Urinary bladder (tissue), 4 donors: Measurements from ENCODE around the gene PXDN. TPM values are rescaled to one million over a fixed set of nuclear protein-coding genes. Genes with fewer than 3 reads are reported as not detected.
"Not testable (repeated sequence)": the region's sequence is repeated elsewhere in the genome, so short reads cannot be mapped to it uniquely, and the experiment has no call there.

Experiments
- DNase-seq: peaks from one replicate; pipeline ENCODE4 v3.0.0-alpha.2; 2015; ENCODE audit errors: extremely low spot score
- H3K27ac ChIP-seq: one replicate; pipeline ENCODE4 v1.5.1; 2013; ENCODE audit warnings: low read depth, mild to moderate bottlenecking, moderate library complexity
- H3K36me3 ChIP-seq: one replicate; pipeline ENCODE4 v1.6.1; 2013; ENCODE audit warnings: mild to moderate bottlenecking, moderate library complexity; ENCODE audit not compliant: insufficient read depth
- H3K4me1 ChIP-seq: one replicate; pipeline ENCODE4 v1.6.1; 2013; ENCODE audit warnings: mild to moderate bottlenecking, moderate library complexity; ENCODE audit not compliant: insufficient read depth
- H3K4me3 ChIP-seq: one replicate; pipeline ENCODE4 v1.5.1; 2013; ENCODE audit warnings: low read depth, low read length
- WGBS: extraction: QIAGEN DNeasy Blood & Tissue Kit; methylation state at CpG from one replicate; pipeline ENCODE4 v1.1.7; 2013; 5-methylcytosine and 5-hydroxymethylcytosine counted together
- polyA plus RNA-seq: library from polyadenylated mRNA; stranded (reverse); fragments of 200-250 nt; gene quantifications from one replicate; pipeline ENCODE4 v1.2.3, GENCODE V29; 2013
- total RNA-seq: library from RNA; depleted of rRNA; stranded (reverse); fragments of >200 nt; gene quantifications from one replicate; pipeline ENCODE4 v1.2.3, GENCODE V29; 2014
- donor health status: healthy with polysubstance abuse.
- donor health status: healthy.

The PXDN gene
- total and polyA plus RNA-seq, 2 donors, result 77.8 to 256 TPM

DNA sequence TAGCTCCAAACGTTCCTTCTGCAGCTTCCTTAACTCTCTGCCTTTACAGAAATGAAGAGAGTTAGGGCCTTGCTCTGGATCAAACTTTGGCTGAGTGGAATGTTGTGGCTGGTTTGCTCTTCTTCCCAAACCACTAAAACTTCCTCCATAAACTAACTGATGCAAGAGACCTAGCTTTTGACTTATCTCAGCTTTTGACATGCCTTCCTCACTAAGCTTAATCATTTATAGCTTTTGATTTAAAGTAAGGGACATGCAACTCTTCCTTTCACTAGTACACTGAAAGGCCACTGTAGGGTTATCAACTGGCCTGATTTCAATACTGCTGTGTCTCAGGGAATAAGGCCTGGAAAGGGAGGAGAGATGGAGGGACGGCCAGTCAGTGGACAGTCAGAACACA is 8.3 kb downstream of the PXDN start:
- Histone ChIP-seq H3K27ac (no peak overlapping the region), H3K4me3 (no peak overlapping the region), H3K4me1 (peaks cover 2% of the 10 kb centered on the region)

GRCh38 chr2:1733298-1733697 is 11.0 kb downstream of the PXDN start:
- H3K4me1 ChIP-seq, H3K27ac ChIP-seq, H3K4me3 ChIP-seq, DNase-seq, H3K36me3 ChIP-seq: not testable (repeated sequence)
- WGBS, result 95% methylated on average over 19 of the region's 19 CpGs

More for the DNA sequence above, 8.3 kb downstream of the PXDN start:
- no peak for DNase-seq
- 63% methylated on average over 2 of the region's 2 CpGs for WGBS
- no peaks in the 10 kb centered on the region for H3K36me3 ChIP-seq

GRCh38 chr2:1731963-1732768 is 12.1 kb downstream of the PXDN start:
- H3K4me1 ChIP-seq, result peaks cover 2% of the 10 kb centered on the region
- no peaks in the 10 kb centered on the region for H3K36me3 ChIP-seq
- no peak for DNase-seq
- H3K4me3 ChIP-seq, result no peak overlapping the region
- 22% methylated on average over 10 of the region's 10 CpGs for WGBS
- no peak overlapping the region for H3K27ac ChIP-seq

DNA sequence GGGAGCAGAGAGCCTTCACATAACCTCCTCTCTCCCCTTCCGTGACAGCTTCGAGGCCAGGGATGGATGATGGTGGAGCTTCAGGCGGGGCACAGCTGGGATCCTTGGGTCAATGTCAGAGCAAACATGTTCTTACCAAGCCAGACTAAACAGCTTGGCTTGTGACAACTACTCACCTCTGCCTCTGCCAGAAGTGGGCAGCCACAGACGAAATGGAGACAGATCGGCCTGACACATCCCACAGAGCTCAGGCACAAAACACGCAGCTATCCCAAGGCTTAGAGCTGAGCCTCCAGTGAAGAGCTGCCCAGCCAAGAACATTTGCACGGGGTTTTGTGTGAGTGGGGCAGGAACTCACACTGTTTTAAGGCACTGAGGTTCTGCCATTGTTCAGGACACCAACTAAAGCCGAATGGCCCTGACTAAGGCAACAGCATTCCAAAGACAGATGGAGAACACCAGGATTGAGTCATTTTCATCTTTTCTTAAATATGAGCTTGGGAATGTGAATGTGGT is 12.8 kb downstream of the PXDN start:
- H3K27ac ChIP-seq, result peak overlapping the region; percentile 32
- H3K4me1 ChIP-seq, result peaks cover 2% of the 10 kb centered on the region
- no peaks in the 10 kb centered on the region for H3K36me3 ChIP-seq
- no peak for DNase-seq
- no peak overlapping the region for H3K4me3 ChIP-seq
- 25% methylated on average over 8 of the region's 8 CpGs for WGBS

- Histone ChIP-seq H3K4me3 (no peak overlapping the region), H3K27ac (peak overlapping the region; percentile 31), H3K4me1 (peaks cover 2% of the 10 kb centered on the region), H3K36me3 (no peaks in the 10 kb centered on the region)
- DNase-seq, result no peak
- WGBS, result 21% methylated on average over 10 of the region's 10 CpGs
These were observed 14.0 kb downstream of the PXDN start for GRCh38 chr2:1730015-1730927.

GRCh38 chr2:1729242-1729641 is 15.1 kb downstream of the PXDN start:
- H3K4me3 ChIP-seq, result no peak overlapping the region
- H3K27ac ChIP-seq, result no peak overlapping the region
- no peak for DNase-seq
- peaks cover 2% of the 10 kb centered on the region for H3K4me1 ChIP-seq
- no peaks in the 10 kb centered on the region for H3K36me3 ChIP-seq
- 57% methylated on average over 7 of the region's 7 CpGs for WGBS

DNA sequence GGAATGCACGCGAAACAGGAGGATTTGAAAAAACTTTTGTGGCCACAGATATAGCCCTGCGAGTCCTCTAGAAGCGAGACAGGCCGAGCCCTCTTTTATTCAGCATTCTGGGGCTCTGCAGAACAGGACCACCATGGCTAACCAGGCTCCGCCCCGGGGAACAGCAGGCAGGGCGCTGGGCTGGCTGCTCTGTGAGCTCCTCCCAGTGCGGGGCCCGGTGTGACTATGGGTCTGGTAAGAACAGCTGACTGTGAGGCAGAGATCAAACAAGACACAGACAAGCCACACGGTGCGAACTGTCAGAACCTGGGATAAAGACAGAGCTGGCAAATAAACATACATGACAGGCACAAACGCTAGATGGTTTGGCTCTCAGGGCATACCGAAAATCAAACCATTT is 15.5 kb downstream of the PXDN start:
- no peaks in the 10 kb centered on the region for H3K36me3 ChIP-seq
- no peak for DNase-seq
- peaks cover 2% of the 10 kb centered on the region for H3K4me1 ChIP-seq
- H3K4me3 ChIP-seq, result no peak overlapping the region
- H3K27ac ChIP-seq, result no peak overlapping the region
- 48% methylated on average over 14 of the region's 14 CpGs for WGBS

DNA sequence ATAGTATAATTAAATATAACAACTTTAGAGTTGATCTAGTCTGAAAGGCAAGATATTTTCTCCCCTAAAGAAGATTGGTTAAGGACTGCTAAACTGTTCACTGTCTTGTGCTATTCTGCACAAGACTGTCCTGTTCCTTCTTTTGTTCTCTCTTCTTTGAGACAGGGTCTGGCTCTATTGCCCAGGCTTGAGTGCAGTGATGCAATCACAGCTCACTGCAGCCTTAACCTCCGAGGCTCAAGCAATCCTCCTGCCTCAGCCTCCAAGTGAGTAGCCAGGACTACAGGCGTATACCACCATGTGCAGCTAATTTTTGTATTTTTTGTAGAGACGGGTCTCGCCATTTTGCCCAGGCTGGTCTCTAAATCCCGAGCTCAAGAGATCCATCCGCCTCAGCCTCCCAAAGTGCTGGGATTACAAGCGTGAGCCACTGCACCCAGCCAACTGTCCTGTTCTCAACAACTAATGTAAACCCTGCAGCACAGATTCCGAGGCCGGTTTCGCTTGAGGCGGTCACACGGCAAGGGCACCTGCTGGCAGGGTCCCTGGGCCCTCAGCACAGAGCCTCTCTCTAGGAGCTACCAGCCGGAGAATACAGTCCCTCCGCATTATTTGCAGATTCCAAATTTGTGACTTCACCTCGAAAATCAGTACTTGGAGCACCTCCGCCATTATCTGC is 16.4 kb downstream of the PXDN start:
- WGBS, result 86% methylated on average over 16 of the region's 16 CpGs
- Histone ChIP-seq H3K27ac (no peak overlapping the region), H3K4me1 (peaks cover 2% of the 10 kb centered on the region), H3K4me3 (no peak overlapping the region), H3K36me3 (no peaks in the 10 kb centered on the region)
- DNase-seq, result no peak

DNA sequence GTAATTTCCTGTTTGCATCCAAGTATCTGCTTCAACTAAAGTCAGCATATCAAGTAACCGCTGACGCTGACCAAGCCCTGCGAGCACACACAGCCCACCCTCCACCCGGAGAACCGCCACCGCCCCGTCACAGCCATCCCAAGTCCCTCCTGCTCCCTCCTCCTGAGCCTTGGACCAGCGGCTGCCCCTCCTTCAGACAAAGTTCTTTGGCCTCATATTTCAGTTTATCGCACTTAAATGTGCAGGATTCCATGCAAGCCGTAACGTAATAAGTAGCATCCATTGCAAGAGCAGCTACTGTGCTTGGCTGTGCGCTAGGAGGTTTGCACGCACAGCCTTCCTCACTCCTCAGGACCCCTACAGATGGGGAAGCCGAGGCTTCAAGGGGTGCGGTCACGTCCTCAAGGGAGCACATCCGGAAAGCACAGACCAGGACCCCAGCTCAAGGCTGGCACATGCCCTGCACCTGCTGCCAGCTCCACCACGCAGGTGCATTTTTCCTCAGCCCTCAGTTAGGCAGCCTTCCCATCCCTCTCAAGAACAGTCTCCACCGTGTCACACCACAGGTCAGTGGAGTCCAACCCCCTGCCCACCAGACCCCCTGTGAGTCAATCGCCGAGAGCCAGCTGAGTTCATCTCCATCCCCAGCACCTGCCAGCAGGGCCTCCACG is 17.1 kb downstream of the PXDN start:
- H3K36me3 ChIP-seq, result no peaks in the 10 kb centered on the region
- peaks cover 2% of the 10 kb centered on the region for H3K4me1 ChIP-seq
- no peak overlapping the region for H3K27ac ChIP-seq
- 51% methylated on average over 22 of the region's 22 CpGs for WGBS
- DNase-seq, result no peak
- no peak overlapping the region for H3K4me3 ChIP-seq

DNA sequence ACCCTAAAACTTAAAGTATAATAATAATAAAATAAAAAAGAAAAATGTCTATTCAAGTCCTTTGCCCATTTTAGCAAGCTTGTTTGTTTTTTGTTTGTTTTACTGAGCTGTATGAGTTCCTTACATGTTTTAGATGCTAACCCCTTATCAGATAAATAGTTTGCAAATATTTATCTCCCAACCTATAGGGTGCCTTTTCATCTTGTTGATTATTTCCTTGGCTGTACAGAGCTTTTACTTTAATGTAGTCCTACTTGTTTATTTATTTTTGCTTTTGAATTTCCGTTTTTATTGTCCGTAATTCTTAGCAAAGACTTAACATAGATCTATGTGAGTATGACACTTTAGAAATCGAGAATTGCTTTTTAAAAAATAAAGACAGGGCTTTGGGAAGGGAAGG is 17.8 kb downstream of the PXDN start:
- H3K27ac ChIP-seq, result no peak overlapping the region
- no peak for DNase-seq
- 48% methylated on average over 3 of the region's 3 CpGs for WGBS

GRCh38 chr2:1724351-1724750 is 20.0 kb downstream of the PXDN start:
- not testable (repeated sequence) for H3K4me3 ChIP-seq, H3K27ac ChIP-seq, DNase-seq, H3K36me3 ChIP-seq, H3K4me1 ChIP-seq
- WGBS, result 76% methylated on average over 2 of the region's 2 CpGs

More for the DNA sequence above, 17.8 kb downstream of the PXDN start:
- Histone ChIP-seq H3K36me3 (no peaks in the 10 kb centered on the region), H3K4me3 (no peak overlapping the region), H3K4me1 (no peaks in the 10 kb centered on the region)

GRCh38 chr2:1723397-1724042 is 20.8 kb downstream of the PXDN start:
- Histone ChIP-seq H3K36me3 (no peaks in the 10 kb centered on the region), H3K27ac (no peak overlapping the region), H3K4me1 (no peaks in the 10 kb centered on the region), H3K4me3 (no peak overlapping the region)
- WGBS, result 66% methylated on average over 4 of the region's 4 CpGs
- no peak for DNase-seq
